GM18907 (cell line): Measurements from ENCODE around the gene LRMDA.

Source experiments
- ATAC-seq: cut with Tn5 transposase; IDR thresholded peaks from one replicate; pipeline ENCODE4 v1.9.1; 2021; ENCODE audit warnings: mild to moderate bottlenecking, moderate library complexity; ENCODE audit not compliant: unreplicated experiment

The LRMDA gene

GRCh38 chr10:75470901-75471300, 39.5 kb downstream of the LRMDA start:
- no peak for ATAC-seq

- no peak for ATAC-seq
Measured at GRCh38 chr10:75472685-75473084, 41.3 kb downstream of the LRMDA start.

- no peak for ATAC-seq
Measured at GRCh38 chr10:75474106-75474505, 42.7 kb downstream of the LRMDA start.

- no peak for ATAC-seq
Measured at GRCh38 chr10:75475460-75476182, 44.2 kb downstream of the LRMDA start.

- no peak for ATAC-seq
Measured at GRCh38 chr10:75476569-75476968, 45.1 kb downstream of the LRMDA start.

GRCh38 chr10:75476985-75477384, 45.6 kb downstream of the LRMDA start:
- no peak for ATAC-seq

- no peak for ATAC-seq
Measured at GRCh38 chr10:75477680-75478079, 46.3 kb downstream of the LRMDA start.

- no peak for ATAC-seq
Measured at GRCh38 chr10:75480374-75480773, 49.0 kb downstream of the LRMDA start.

GRCh38 chr10:75483188-75483587, 51.8 kb downstream of the LRMDA start:
- ATAC-seq: no peak

- ATAC-seq: no peak
Measured at GRCh38 chr10:75484717-75485116, 53.3 kb downstream of the LRMDA start.

GRCh38 chr10:75486591-75486990, 55.2 kb downstream of the LRMDA start:
- no peak for ATAC-seq

GRCh38 chr10:75487087-75487754, 55.8 kb downstream of the LRMDA start:
- no peak for ATAC-seq

- ATAC-seq: no peak
Measured at GRCh38 chr10:75487755-75488125, 56.3 kb downstream of the LRMDA start.

GRCh38 chr10:75492173-75492925, 60.9 kb downstream of the LRMDA start:
- ATAC-seq: no peak

- ATAC-seq: no peak
Measured at GRCh38 chr10:75493464-75493863, 62.0 kb downstream of the LRMDA start.

GRCh38 chr10:75495434-75496190, 64.2 kb downstream of the LRMDA start:
- ATAC-seq: no peak

GRCh38 chr10:75496191-75496567, 64.8 kb downstream of the LRMDA start:
- no peak for ATAC-seq

GRCh38 chr10:75497997-75498883, 66.8 kb downstream of the LRMDA start:
- no peak for ATAC-seq

- no peak for ATAC-seq
Measured at GRCh38 chr10:75498884-75499350, 67.5 kb downstream of the LRMDA start.

GRCh38 chr10:75499556-75500160, 68.2 kb downstream of the LRMDA start:
- no peak for ATAC-seq
